Measurements from ENCODE around the gene OR51B5.
"Not testable (repeated sequence)": the region's sequence is repeated elsewhere in the genome, so short reads cannot be mapped to it uniquely, and the experiment has no call there.

Gene OR51B5

DNA sequence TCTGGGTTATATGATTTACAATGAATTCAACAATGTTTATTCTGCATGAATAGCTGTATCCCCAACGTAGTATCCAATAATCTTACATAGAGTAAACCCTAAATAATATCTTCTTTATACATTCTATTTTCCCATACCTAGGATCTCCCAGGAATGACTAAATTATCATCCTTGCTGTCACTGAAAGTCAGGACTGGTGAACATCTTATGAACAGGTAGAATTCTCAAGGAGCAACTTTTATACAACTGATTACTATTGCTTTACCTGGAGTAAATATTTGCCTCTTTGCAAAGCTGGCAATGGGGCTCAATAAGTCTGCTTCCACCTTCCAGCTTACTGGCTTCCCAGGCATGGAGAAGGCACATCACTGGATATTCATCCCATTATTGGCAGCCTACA, 7.9 kb upstream of the OR51B5 start, which contains the start of gene OR51B6:
Gene OR51B6 (plus strand): TSS at position 301 of the 400 bp plus-strand sequence. CDS start 0 bp downstream, at position 301.
- H3K36me3 Mint-ChIP-seq, result no peaks in the 10 kb centered on the region
- no peak within 1 kb of the TSS for H3K4me3 Mint-ChIP-seq
- CTCF ChIA-PET, result no interaction called here
- H3K27ac Mint-ChIP-seq, result no peak within 1 kb of the TSS
- no peak for DNase-seq
- H3K4me1 Mint-ChIP-seq, result no peaks in the 10 kb centered on the region
- H3K27me3 Mint-ChIP-seq, result no peaks in the 10 kb centered on the region
- no peaks in the 10 kb centered on the region for H3K9me3 Mint-ChIP-seq

DNA sequence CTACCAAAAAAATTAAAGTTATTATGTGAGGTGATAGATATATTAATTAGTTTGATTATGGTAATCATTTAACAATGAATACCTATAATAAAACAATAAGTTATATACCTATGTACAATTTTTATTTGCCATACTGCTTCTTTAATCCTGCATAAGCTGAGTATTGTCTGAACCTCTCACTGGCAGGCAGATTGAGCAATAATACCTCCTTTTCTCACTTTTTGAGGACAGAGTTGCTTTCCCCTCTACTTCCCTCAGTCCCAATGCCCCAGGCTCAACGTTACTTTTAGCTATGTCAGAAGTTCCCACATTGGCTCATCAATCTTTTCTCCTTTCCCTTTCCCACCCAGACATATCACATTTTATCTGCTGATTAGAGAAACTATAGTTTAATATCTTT, 6.2 kb upstream of the OR51B5 start:
- Mint-ChIP-seq H3K27ac (no peak overlapping the region), H3K4me3 (no peak overlapping the region), H3K4me1 (no peaks in the 10 kb centered on the region), H3K27me3 (no peaks in the 10 kb centered on the region), H3K36me3 (no peaks in the 10 kb centered on the region), H3K9me3 (no peaks in the 10 kb centered on the region)
- CTCF ChIA-PET, result no interaction called here
- no peak for DNase-seq

DNA sequence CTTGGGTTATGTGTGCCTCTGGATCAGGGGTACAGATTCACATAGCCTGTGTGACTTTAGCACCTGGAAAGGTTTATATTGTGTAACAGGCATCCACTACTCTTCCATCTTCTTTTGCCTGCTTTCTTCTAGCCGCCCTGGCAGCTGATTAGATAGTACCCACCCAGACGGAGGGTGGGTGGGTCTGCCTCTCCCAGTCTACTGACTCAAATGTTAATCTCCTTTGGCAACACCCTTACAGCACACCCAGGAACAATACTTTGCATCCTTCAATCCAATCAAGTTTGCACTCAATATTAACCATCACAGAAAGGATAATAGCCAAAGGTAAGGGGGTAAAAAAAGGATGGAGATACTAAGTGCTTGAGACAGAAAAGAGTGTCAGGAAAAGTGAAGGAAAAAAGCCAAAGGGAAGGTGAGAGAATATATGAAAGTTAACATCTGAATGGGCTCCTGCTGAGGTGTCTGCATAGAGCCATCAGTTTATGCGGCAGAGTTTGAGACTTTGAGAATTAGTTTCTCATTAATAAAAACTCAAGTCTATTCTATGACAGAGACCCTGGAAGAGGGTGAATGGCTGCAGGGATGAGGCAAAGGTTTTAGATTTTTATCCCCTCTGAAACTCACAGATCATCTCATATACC, 5.3 kb upstream of the OR51B5 start:
- Mint-ChIP-seq H3K4me1 (no peaks in the 10 kb centered on the region), H3K27ac (no peak overlapping the region), H3K4me3 (no peak overlapping the region), H3K9me3 (no peaks in the 10 kb centered on the region), H3K27me3 (no peaks in the 10 kb centered on the region), H3K36me3 (no peaks in the 10 kb centered on the region)
- CTCF ChIA-PET, result no interaction called here
- no peak for DNase-seq

DNA sequence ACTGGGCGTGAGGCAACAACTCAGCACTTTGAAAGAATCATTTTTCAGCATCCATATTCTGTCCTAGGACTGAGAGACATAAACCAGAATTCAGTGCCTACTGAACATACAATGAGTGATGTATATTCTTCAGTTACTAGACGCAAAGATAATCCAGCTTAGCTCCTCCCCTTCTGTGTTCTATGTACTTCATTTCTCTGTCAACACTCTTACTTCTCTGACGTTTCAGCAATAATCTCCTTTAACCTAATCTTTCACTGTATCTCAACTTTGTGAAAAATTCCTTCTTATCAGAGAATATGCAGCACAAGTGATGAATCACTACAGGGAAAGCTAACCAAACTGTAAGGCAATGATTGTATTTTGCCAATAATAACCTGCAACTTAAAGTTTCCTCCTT, 2.5 kb upstream of the OR51B5 start:
- no peaks in the 10 kb centered on the region for H3K9me3 Mint-ChIP-seq
- no peak overlapping the region for H3K4me3 Mint-ChIP-seq
- no peak for DNase-seq
- no peaks in the 10 kb centered on the region for H3K4me1 Mint-ChIP-seq
- H3K27ac Mint-ChIP-seq, result no peak overlapping the region
- no peaks in the 10 kb centered on the region for H3K36me3 Mint-ChIP-seq
- H3K27me3 Mint-ChIP-seq, result no peaks in the 10 kb centered on the region
- CTCF ChIA-PET, result interaction anchor here (0.9 kb wide), 1 partner anchor 27 kb away, joined by 3 read pairs; no protein-coding TSS in a partner anchor

DNA sequence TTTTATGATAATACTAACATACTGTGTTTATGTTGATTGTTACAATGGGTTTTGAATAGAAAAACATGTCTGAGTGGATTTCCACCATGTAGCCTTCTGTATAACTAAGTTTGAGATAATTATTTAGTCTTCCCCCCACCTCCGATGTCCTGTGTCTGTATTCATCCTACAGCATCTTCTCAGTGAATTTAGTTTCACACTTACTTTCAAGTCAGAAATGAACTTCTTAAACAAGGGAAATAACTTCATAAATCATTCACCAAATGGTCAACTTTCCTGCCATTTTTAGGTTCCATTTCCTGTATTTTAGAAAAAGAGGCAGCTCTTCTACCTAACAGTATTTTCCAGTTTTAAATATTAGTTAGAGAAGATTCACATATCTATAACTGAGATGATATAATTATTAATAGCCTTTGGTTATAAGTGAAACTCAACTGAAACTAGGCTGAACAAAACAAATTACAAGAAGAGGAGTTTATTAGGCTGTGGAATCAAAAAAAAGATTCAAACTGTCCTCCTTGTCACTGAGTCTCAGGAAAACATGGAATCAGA, 3.5 kb downstream of the OR51B5 start:
- H3K27me3 Mint-ChIP-seq, result no peaks in the 10 kb centered on the region
- H3K4me3 Mint-ChIP-seq, result no peak overlapping the region
- DNase-seq, result no peak
- H3K36me3 Mint-ChIP-seq, result no peaks in the 10 kb centered on the region
- CTCF ChIA-PET, result no interaction called here
- H3K27ac Mint-ChIP-seq, result no peak overlapping the region
- no peaks in the 10 kb centered on the region for H3K9me3 Mint-ChIP-seq
- H3K4me1 Mint-ChIP-seq, result no peaks in the 10 kb centered on the region

DNA sequence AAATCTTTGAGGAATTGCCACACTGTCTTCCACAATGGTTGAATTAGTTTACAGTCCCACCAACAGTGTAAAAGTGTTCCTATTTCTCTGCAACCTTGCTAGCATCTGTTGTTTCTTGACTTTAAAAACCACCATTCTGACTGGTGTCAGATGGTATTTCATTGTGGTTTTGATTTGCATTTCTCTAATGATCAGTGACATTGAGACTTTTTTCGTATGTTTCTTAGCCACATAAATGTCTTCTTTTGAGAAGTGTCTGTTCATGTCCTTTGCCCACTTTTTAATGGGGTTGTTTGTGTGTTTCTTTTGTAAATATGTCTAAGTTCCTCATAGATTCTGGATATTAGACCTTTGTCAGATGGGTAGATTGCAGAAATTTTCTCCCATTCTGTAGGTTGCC, 6.1 kb downstream of the OR51B5 start:
- CTCF ChIA-PET, H3K4me3 Mint-ChIP-seq, H3K4me1 Mint-ChIP-seq, H3K27me3 Mint-ChIP-seq, H3K27ac Mint-ChIP-seq, H3K9me3 Mint-ChIP-seq, DNase-seq, H3K36me3 Mint-ChIP-seq: not testable (repeated sequence)

DNA sequence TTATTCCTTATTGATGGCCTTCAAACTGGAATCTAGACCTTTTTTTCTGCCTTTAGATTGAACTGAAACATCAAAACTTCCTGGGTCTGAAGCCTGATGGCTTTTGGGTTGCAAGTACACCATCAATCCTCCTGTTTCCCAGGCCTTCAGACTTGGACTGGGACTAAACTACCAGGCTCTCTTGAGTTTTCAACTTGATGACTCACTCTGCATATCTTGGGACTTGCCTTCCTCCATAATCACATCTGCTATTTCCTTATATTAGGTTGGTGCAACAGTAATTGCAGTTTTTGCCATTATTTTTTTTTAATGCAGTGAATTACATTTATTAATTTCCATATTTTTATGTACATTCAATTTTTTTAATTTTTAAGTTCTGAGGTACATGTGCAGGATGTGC, 7.0 kb downstream of the OR51B5 start:
- no peak overlapping the region for H3K27ac Mint-ChIP-seq
- no peak overlapping the region for H3K4me3 Mint-ChIP-seq
- no peaks in the 10 kb centered on the region for H3K36me3 Mint-ChIP-seq
- no peak for DNase-seq
- CTCF ChIA-PET, result no interaction called here
- H3K27me3 Mint-ChIP-seq, result no peaks in the 10 kb centered on the region
- no peaks in the 10 kb centered on the region for H3K4me1 Mint-ChIP-seq
- no peaks in the 10 kb centered on the region for H3K9me3 Mint-ChIP-seq

DNA sequence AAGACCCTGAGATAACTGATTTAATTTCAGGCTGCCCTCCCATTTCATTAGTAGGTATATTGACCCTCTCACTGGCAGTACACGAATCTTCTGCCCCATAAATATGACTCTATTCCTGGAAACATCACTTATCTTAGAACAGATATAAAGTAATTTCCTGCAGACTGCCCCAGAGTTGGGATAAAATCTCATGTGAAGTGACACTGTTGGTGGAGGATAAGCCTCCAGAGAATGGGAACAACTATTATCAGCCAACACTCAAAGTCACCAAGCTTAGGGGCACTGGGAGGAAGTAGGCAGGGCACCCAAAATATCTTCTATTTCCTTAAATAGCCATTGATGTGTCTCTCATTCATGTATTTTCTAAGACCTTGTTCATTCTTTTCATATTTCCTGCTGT, 8.2 kb downstream of the OR51B5 start:
- Mint-ChIP-seq H3K27me3 (no peaks in the 10 kb centered on the region), H3K27ac (no peak overlapping the region), H3K4me3 (no peak overlapping the region), H3K36me3 (no peaks in the 10 kb centered on the region), H3K4me1 (no peaks in the 10 kb centered on the region), H3K9me3 (no peaks in the 10 kb centered on the region)
- CTCF ChIA-PET, result no interaction called here
- DNase-seq, result no peak

DNA sequence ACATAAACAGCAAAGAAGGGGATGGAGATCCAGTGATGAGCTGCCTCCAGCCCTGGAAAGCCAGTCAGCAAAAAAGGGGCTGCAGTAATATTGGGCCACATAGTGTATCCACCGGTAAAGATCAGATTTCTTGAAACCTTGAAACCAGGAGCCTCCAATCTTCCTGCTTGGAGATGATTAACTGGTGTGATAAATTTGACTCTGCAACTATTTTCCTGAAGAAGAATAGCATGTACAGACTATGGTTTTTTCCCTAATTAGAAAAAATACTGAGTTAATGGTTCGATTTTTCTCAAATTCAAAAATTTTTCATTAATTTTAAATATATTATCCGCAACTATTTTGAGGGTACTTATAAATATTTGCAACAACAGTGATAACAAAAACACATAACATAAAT, 19.1 kb downstream of the OR51B5 start, which contains the start of gene OR51B2:
Gene OR51B2 (minus strand): TSS at position 101 of the 400 bp plus-strand sequence. CDS start 0 bp downstream, at position 101.
- Mint-ChIP-seq H3K27ac (no peak within 1 kb of the TSS), H3K4me1 (no peaks in the 10 kb centered on the region), H3K27me3 (no peaks in the 10 kb centered on the region), H3K4me3 (no peak within 1 kb of the TSS), H3K9me3 (no peaks in the 10 kb centered on the region), H3K36me3 (no peaks in the 10 kb centered on the region)
- CTCF ChIA-PET, result no interaction called here
- no peak for DNase-seq

DNA sequence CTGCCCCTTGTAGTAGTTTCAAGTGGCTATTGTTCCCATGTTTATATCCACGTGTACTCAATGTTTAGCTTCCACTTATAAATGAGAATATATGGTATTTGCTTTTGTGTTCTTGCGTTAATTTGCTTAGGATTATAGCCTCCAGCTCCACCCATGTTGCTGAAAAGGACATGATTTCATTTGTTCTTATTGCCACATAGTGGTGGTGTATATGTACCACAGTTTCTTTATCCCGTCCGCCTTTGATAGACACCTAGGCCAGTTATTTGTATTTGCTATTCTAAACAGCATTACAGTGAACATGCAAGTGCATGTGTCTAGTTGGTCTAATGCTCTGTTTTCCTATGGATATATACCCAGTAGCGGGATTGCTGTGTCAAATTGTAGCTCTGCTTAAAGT, 26.0 kb downstream of the OR51B5 start:
- Mint-ChIP-seq H3K9me3 (peaks cover 2% of the 10 kb centered on the region), H3K27me3 (no peaks in the 10 kb centered on the region), H3K4me1 (no peaks in the 10 kb centered on the region), H3K27ac (no peak overlapping the region), H3K4me3 (no peak overlapping the region), H3K36me3 (no peaks in the 10 kb centered on the region)
- no peak for DNase-seq
- CTCF ChIA-PET, result no interaction called here

DNA sequence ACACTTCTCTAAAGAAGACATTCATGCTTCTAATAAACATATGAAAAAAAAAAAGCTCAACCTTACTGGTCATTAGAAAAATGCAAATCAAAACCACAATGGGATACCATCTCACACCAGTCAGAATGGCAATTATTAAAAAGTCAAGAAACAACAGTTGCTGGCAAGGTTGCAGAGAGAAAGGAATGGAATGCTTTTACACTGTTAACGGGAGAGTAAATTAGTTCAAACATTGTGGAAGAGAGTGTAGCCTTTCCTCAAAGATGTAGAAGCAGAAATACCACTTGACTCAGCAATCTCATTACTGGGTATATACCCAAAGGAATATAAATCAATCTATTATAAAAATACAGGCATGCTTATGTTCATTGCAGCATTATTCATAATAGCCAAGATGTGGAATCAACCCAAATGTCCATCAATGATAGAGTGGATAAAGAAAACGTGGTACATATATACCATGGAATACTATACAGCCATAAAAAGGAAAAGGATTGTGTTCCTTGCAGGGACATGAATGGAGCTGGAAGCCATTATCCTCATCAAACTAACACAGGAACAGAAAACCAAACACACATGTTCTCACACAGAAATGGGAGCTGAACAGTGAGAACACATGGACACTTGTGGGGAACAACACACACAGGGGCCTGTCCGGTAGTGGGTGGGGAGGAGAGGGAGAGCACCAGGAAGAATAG, 29.8 kb downstream of the OR51B5 start:
- CTCF ChIA-PET, H3K27ac Mint-ChIP-seq, H3K4me1 Mint-ChIP-seq, H3K9me3 Mint-ChIP-seq, H3K36me3 Mint-ChIP-seq, DNase-seq, H3K27me3 Mint-ChIP-seq, H3K4me3 Mint-ChIP-seq: not testable (repeated sequence)

DNA sequence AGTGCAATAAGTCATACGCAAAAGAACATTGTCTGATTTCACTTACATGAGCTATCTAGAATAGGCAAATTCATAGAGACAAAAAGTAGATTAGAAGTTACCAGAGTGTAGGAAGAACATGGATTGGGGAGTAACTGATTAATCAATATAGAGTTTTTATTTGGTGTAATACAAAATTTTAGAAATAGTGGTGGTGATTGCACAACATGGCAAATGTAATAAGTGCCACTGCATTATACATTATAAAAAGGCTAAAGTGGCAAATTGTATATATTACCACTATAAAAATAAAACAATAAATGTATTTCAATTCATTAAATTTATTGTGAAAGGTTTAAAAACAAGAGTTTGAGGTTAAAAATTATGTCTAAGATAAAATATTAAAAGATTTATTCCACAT, 32.9 kb downstream of the OR51B5 start:
- no peaks in the 10 kb centered on the region for H3K4me1 Mint-ChIP-seq
- no peak for DNase-seq
- H3K27me3 Mint-ChIP-seq, result no peaks in the 10 kb centered on the region
- no peaks in the 10 kb centered on the region for H3K36me3 Mint-ChIP-seq
- H3K27ac Mint-ChIP-seq, result no peak overlapping the region
- H3K9me3 Mint-ChIP-seq, result peaks cover 2% of the 10 kb centered on the region
- H3K4me3 Mint-ChIP-seq, result no peak overlapping the region
- CTCF ChIA-PET, result no interaction called here

DNA sequence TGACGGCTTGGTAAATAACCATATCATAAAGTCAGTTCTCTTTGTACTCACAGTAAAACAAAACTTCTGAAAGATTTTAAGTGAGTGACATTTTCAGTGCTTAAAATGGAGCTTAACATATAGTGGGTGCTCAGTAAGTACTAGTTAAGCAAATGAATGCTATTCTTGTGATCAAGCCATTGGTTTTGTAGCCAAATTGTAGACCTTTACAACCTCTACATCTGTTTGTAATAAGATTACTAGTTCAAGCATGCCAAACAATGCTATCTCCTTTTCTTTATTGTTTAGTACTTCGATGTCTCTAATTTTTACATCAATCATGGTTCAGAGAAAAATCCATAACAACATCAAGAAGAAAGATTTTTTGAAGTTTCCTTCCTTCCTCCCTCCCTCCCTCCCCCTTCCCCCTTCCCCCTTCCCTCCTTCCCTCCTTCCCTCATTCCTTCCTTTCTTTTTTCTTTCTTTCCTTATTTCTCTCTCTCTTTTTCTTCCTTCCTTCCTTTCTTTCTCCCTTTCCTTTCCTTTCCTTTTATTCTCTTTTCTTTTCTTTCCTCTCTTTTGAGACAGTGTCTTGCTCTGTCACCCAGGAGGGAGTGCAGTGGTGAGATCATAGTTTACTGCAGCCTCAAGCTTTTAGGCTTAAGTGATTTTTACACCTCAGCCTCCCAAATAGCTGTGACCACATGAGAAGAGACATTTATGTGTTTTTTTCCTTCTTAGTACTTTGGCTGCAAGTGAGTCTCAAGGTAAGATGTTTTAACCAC, 35.9 kb downstream of the OR51B5 start:
- H3K27ac Mint-ChIP-seq, result no peak overlapping the region

DNA sequence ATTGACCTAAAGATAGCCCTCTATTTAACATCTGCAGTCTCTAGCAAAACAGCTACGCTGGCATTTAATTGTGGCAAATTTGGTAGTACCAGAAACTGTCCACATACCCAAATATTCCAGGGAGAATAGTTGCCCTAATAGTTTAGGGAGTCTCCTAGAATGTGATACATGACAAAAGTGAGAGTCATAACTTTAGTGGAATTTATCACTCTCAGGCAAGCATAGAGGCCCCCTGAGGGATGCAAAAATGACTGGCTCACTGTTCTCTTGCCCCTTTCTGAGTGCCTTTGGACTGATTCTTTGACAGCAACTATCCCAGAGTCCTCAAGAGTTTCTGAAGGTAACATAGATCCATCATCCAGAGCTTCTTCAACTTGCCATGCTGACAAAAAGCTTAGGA, 39.3 kb downstream of the OR51B5 start:
- H3K4me1 Mint-ChIP-seq, result no peaks in the 10 kb centered on the region
- no peak for DNase-seq
- no peaks in the 10 kb centered on the region for H3K9me3 Mint-ChIP-seq

More for the DNA sequence above, 35.9 kb downstream of the OR51B5 start:
- Mint-ChIP-seq H3K4me3 (no peak overlapping the region), H3K4me1 (no peaks in the 10 kb centered on the region), H3K27me3 (no peaks in the 10 kb centered on the region), H3K36me3 (no peaks in the 10 kb centered on the region), H3K9me3 (no peaks in the 10 kb centered on the region)
- DNase-seq, result no peak
- CTCF ChIA-PET, result no interaction called here

More for the DNA sequence above, 39.3 kb downstream of the OR51B5 start:
- no peak overlapping the region for H3K4me3 Mint-ChIP-seq
- CTCF ChIA-PET, result no interaction called here
- no peaks in the 10 kb centered on the region for H3K36me3 Mint-ChIP-seq
- no peak overlapping the region for H3K27ac Mint-ChIP-seq
- H3K27me3 Mint-ChIP-seq, result no peaks in the 10 kb centered on the region

Data from activated naive CD4-positive, alpha-beta T cell treated with anti-CD3 and anti-CD28 coated beads, Interleukin-2, amount 10 ng/mL, durations not matched to agents 7 days and 5 days (primary cell).